OCI-LY7 (cell line): ENCODE results near the gene PILRB. TPM values are rescaled to one million over a fixed set of nuclear protein-coding genes. Genes with fewer than 3 reads are reported as not detected.
A peak's percentile ranks its signal among the peaks of the same experiment; 100 is the strongest.

Source experiments
- BruUV-seq: library from RNA; stranded (reverse); fragments of 400-500 nt; replicated peaks from 2 replicates; lab custom pipeline; 2021; lab: Mats Ljungman, UMichigan
- CTCF ChIA-PET: fragments of 300-600 bp; sonication (Branson Sonifier 250); formaldehyde crosslinking; loops from one replicate; lab custom pipeline; 2022; ENCODE audit warnings: antibody characterized with exemption; ENCODE audit not compliant: unreplicated experiment; lab: Charles Lee
- POLR2A ChIA-PET: fragments of 300-600 bp; sonication (Branson Sonifier 250); formaldehyde crosslinking; loops from one replicate; lab custom pipeline; 2022; ENCODE audit warnings: antibody characterized with exemption; lab: Charles Lee
- DNase-seq: peaks from one replicate; pipeline ENCODE4 v3.0.0-alpha.2; 2015; ENCODE audit warnings: low spot score
- H2AFZ ChIP-seq: fragments of 200-600 bp; sonication (generic), shearing (Covaris generic); 2 replicates; pipeline ENCODE4 v1.6.1; 2014; ENCODE audit warnings: mild to moderate bottlenecking, antibody characterized with exemption, low read length, moderate library complexity
- H3K27ac ChIP-seq: fragments of 200-600 bp; sonication (generic); 2 replicates; pipeline ENCODE4 v1.5.1; 2014; ENCODE audit warnings: mixed run types, low read depth, mild to moderate bottlenecking, moderate library complexity, low read length, inconsistent platforms; ENCODE audit not compliant: poor library complexity, severe bottlenecking
- H3K36me3 ChIP-seq: fragments of 200-600 bp; sonication (generic); 2 replicates; pipeline ENCODE4 v1.6.1; 2014; ENCODE audit warnings: mild to moderate bottlenecking, antibody characterized with exemption, low read length, moderate library complexity, mixed read lengths; ENCODE audit not compliant: insufficient read depth
- H3K4me1 ChIP-seq: fragments of 200-600 bp; sonication (generic); 2 replicates; pipeline ENCODE4 v1.5.1; 2014; ENCODE audit warnings: mild to moderate bottlenecking, low read length; ENCODE audit not compliant: insufficient read depth, poor library complexity, severe bottlenecking
- H3K4me2 ChIP-seq: fragments of 200-600 bp; sonication (generic); 2 replicates; pipeline ENCODE4 v1.6.1; 2014; ENCODE audit warnings: mild to moderate bottlenecking, low read length
- H3K4me3 ChIP-seq: fragments of 200-600 bp; sonication (generic); 2 replicates; pipeline ENCODE4 v1.5.1; 2014; ENCODE audit warnings: mild to moderate bottlenecking, low read depth, low read length; ENCODE audit not compliant: poor library complexity, severe bottlenecking
- H3K79me2 ChIP-seq: fragments of 200-600 bp; sonication (generic); 2 replicates; pipeline ENCODE4 v1.6.1; 2016; ENCODE audit warnings: low read depth, mild to moderate bottlenecking, low read length, moderate library complexity, mixed read lengths; ENCODE audit not compliant: insufficient read depth
- H3K9me2 ChIP-seq: fragments of 200-600 bp; sonication (generic); 2 replicates; pipeline ENCODE4 v1.6.1; 2016; ENCODE audit warnings: mild to moderate bottlenecking, low read length, mixed read lengths; ENCODE audit not compliant: insufficient read depth
- H3K9me3 ChIP-seq: fragments of 200-600 bp; sonication (generic); 2 replicates; pipeline ENCODE4 v1.6.1; 2014; ENCODE audit warnings: mild to moderate bottlenecking, mixed run types, low read length, mixed read lengths
- H4K20me1 ChIP-seq: fragments of 200-600 bp; sonication (generic); 2 replicates; pipeline ENCODE4 v1.6.1; 2014; ENCODE audit warnings: mild to moderate bottlenecking, antibody characterized with exemption, low read length, moderate library complexity, mixed read lengths; ENCODE audit not compliant: insufficient read depth
- CTCF ChIP-seq: fragments of 200-600 bp; sonication (generic); conservative IDR thresholded peaks from 2 replicates; pipeline ENCODE4 v1.5.1; 2014; ENCODE audit warnings: mild to moderate bottlenecking, antibody characterized with exemption, low read length, moderate library complexity, mixed read lengths
- EZH2phosphoT487 ChIP-seq: fragments of 200-600 bp; sonication (generic); IDR thresholded peaks from 2 replicates; pipeline ENCODE4 v1.6.1; 2018; ENCODE audit warnings: low read depth, borderline replicate concordance, mild to moderate bottlenecking, mixed run types, antibody characterized with exemption, low read length, moderate library complexity, mixed read lengths
- intact Hi-C: fragments of 100-400 bp; cut with micrococcal nuclease; formaldehyde crosslinking; loops from one replicate; pipeline ENCODE4 v1.10.0; 2022; ENCODE audit not compliant: unreplicated experiment
- total RNA-seq, 2 experiments: library from RNA; depleted of rRNA in 1 of 2; stranded (reverse); fragments of >200 nt in 1 of 2; shearing (Covaris generic) in 1 of 2; gene quantifications; 2 replicates each; pipeline ENCODE4 v1.2.3, GENCODE V29; 2014 to 2022

PILRB gene
- total RNA-seq, 2 experiments from 2014 or later, result 95.0 to 102 TPM

- no peak for DNase-seq
- H3K4me2 ChIP-seq, result no peak overlapping the region
- no peaks in the 10 kb centered on the region for H3K9me3 ChIP-seq
- intact Hi-C loops, result no loop called here
- H4K20me1 ChIP-seq, result no peaks in the 10 kb centered on the region
- H3K27ac ChIP-seq, result no peak overlapping the region
- H3K4me3 ChIP-seq, result no peak overlapping the region
- no peaks in the 10 kb centered on the region for H3K79me2 ChIP-seq
- no peaks in the 10 kb centered on the region for H3K36me3 ChIP-seq
- POLR2A ChIA-PET, result interaction anchor here (0.6 to 1.1 kb wide), 2 partner anchors 39 to 165 kb away, joined by 3 to 4 read pairs; partner anchors contain the start of gene ZCWPW1
- no peak overlapping the region for H2AFZ ChIP-seq
- CTCF ChIA-PET, result no interaction called here
- H3K4me1 ChIP-seq, result peaks cover 22% of the 10 kb centered on the region
- BruUV-seq, result no TSS peak
- TF ChIP-seq CTCF (no peak), EZH2phosphoT487 (no peak)
- H3K9me2 ChIP-seq, result no peaks in the 10 kb centered on the region
These were observed 31.6 kb downstream of the PILRB start for GRCh38 chr7:100389437-100390088.

- no peak overlapping the region for H3K4me3 ChIP-seq
- CTCF ChIA-PET, result interaction anchor here (0.6 kb wide), 1 partner anchor 136 kb away, joined by 5 read pairs; no protein-coding TSS in a partner anchor
- POLR2A ChIA-PET, result interaction anchor here (1.1 kb wide), 1 partner anchor 38 kb away, joined by 3 read pairs; the partner anchor contains the start of gene ZCWPW1
- H3K36me3 ChIP-seq, result no peaks in the 10 kb centered on the region
- H2AFZ ChIP-seq, result no peak overlapping the region
- H3K9me3 ChIP-seq, result no peaks in the 10 kb centered on the region
- intact Hi-C loops, result no loop called here
- H4K20me1 ChIP-seq, result no peaks in the 10 kb centered on the region
- peaks cover 16% of the 10 kb centered on the region for H3K4me1 ChIP-seq
- no peak for TF ChIP-seq EZH2phosphoT487
- no peak overlapping the region for H3K4me2 ChIP-seq
- H3K27ac ChIP-seq, result no peak overlapping the region
- H3K9me2 ChIP-seq, result no peaks in the 10 kb centered on the region
- no TSS peak for BruUV-seq
- H3K79me2 ChIP-seq, result no peaks in the 10 kb centered on the region
- no peak for DNase-seq
These were observed 32.5 kb downstream of the PILRB start for GRCh38 chr7:100390286-100391009.

GRCh38 chr7:100393233-100393905 is 35.5 kb downstream of the PILRB start:
- POLR2A ChIA-PET, result interaction anchor here (0.7 to 1.6 kb wide), 7 partner anchors 11 to 298 kb away, joined by 3 to 5 read pairs (median 4); no protein-coding TSS in a partner anchor
- no peak overlapping the region for H3K4me3 ChIP-seq
- intact Hi-C loops, result no loop called here
- no peaks in the 10 kb centered on the region for H3K36me3 ChIP-seq
- peak overlapping the region; percentile 20; the same call in 1 of the 2 replicates for H2AFZ ChIP-seq
- no peaks in the 10 kb centered on the region for H4K20me1 ChIP-seq
- peaks cover 40% of the 10 kb centered on the region for H3K4me1 ChIP-seq
- DNase-seq, result peak; percentile 15
- CTCF ChIA-PET, result no interaction called here
- H3K27ac ChIP-seq, result no peak overlapping the region
- no TSS peak for BruUV-seq
- no peaks in the 10 kb centered on the region for H3K9me3 ChIP-seq
- TF ChIP-seq CTCF (0 out of 2 replicates have a peak, but pooled peaks have one; percentile 19), EZH2phosphoT487 (no peak)
- H3K9me2 ChIP-seq, result no peaks in the 10 kb centered on the region
- H3K4me2 ChIP-seq, result peak overlapping the region; percentile 8
- no peaks in the 10 kb centered on the region for H3K79me2 ChIP-seq
